Progenitor cell of endocrine pancreas (in vitro differentiated cells): ENCODE data around the gene ANKRD30A. TPM values are rescaled to one million over a fixed set of nuclear protein-coding genes. Genes with fewer than 3 reads are reported as not detected.

Source experiments
- DNase-seq: peaks from one replicate; pipeline ENCODE4 v3.0.0; 2021; ENCODE audit warnings: low spot score; ENCODE audit not compliant: unreplicated experiment
- H3K27ac Mint-ChIP-seq: 2 replicates; pipeline ENCODE4 v1.8.0; 2021; ENCODE audit warnings: mild to moderate bottlenecking, moderate library complexity, mixed read lengths
- H3K27me3 Mint-ChIP-seq: 2 replicates; pipeline ENCODE4 v1.8.0; 2021; ENCODE audit warnings: mixed read lengths
- H3K36me3 Mint-ChIP-seq: 2 replicates; pipeline ENCODE4 v1.8.0; 2022; ENCODE audit warnings: mixed read lengths; ENCODE audit not compliant: insufficient read depth
- H3K4me1 Mint-ChIP-seq: 2 replicates; pipeline ENCODE4 v1.8.0; 2021; ENCODE audit warnings: low read depth, mixed read lengths
- H3K4me3 Mint-ChIP-seq: 2 replicates; pipeline ENCODE4 v1.8.0; 2021; ENCODE audit warnings: low read depth, mild to moderate bottlenecking, moderate library complexity, mixed read lengths
- H3K9me3 Mint-ChIP-seq: 2 replicates; pipeline ENCODE4 v1.8.0; 2021; ENCODE audit warnings: low read depth, mixed read lengths
- CTCF ChIP-seq: fragments of 200-600 bp; sonication (generic); IDR thresholded peaks from one replicate; pipeline ENCODE4 v1.5.0; 2021; ENCODE audit warnings: antibody characterized with exemption, mild to moderate bottlenecking; ENCODE audit not compliant: unreplicated experiment
- total RNA-seq: library from RNA; stranded (reverse); gene quantifications from 2 replicates; pipeline ENCODE4 v1.2.1, GENCODE V29; 2021

The ANKRD30A gene
- total RNA-seq, 1 donor from 2014 or later, result not detected

GRCh38 chr10:37304036-37304435 lies 178.6 kb downstream of the ANKRD30A start:
- H3K36me3 Mint-ChIP-seq, result no peaks in the 10 kb centered on the region
- DNase-seq, result no peak
- no peaks in the 10 kb centered on the region for H3K4me1 Mint-ChIP-seq
- no peak overlapping the region for H3K27ac Mint-ChIP-seq
- no peaks in the 10 kb centered on the region for H3K27me3 Mint-ChIP-seq
- no peak overlapping the region for H3K4me3 Mint-ChIP-seq
- H3K9me3 Mint-ChIP-seq, result peaks cover 63% of the 10 kb centered on the region
- TF ChIP-seq CTCF, result no peak

- no peak for DNase-seq
- no peak for TF ChIP-seq CTCF
- no peak overlapping the region for H3K27ac Mint-ChIP-seq
- peaks cover 24% of the 10 kb centered on the region for H3K9me3 Mint-ChIP-seq
- no peaks in the 10 kb centered on the region for H3K36me3 Mint-ChIP-seq
- no peak overlapping the region for H3K4me3 Mint-ChIP-seq
- no peaks in the 10 kb centered on the region for H3K27me3 Mint-ChIP-seq
- no peaks in the 10 kb centered on the region for H3K4me1 Mint-ChIP-seq
Measured at GRCh38 chr10:37314350-37314749, 189.0 kb downstream of the ANKRD30A start.

GRCh38 chr10:37314862-37315261 lies 189.5 kb downstream of the ANKRD30A start:
- no peak for TF ChIP-seq CTCF
- Mint-ChIP-seq H3K36me3 (no peaks in the 10 kb centered on the region), H3K4me3 (no peak overlapping the region), H3K4me1 (no peaks in the 10 kb centered on the region), H3K27ac (no peak overlapping the region), H3K9me3 (peaks cover 29% of the 10 kb centered on the region), H3K27me3 (no peaks in the 10 kb centered on the region)
- no peak for DNase-seq

GRCh38 chr10:37344413-37344812 lies 219.0 kb downstream of the ANKRD30A start:
- Mint-ChIP-seq H3K27ac (no peak overlapping the region), H3K4me1 (no peaks in the 10 kb centered on the region), H3K27me3 (no peaks in the 10 kb centered on the region), H3K9me3 (peaks cover 52% of the 10 kb centered on the region), H3K4me3 (no peak overlapping the region), H3K36me3 (peaks cover 3% of the 10 kb centered on the region)
- no peak for TF ChIP-seq CTCF
- DNase-seq, result no peak

- TF ChIP-seq CTCF, result no peak
- no peak for DNase-seq
- H3K4me1 Mint-ChIP-seq, result no peaks in the 10 kb centered on the region
- no peak overlapping the region for H3K27ac Mint-ChIP-seq
- H3K27me3 Mint-ChIP-seq, result no peaks in the 10 kb centered on the region
- H3K4me3 Mint-ChIP-seq, result no peak overlapping the region
- H3K9me3 Mint-ChIP-seq, result peaks cover 60% of the 10 kb centered on the region
- peaks cover 2% of the 10 kb centered on the region for H3K36me3 Mint-ChIP-seq
Measured at GRCh38 chr10:37379991-37380390, 254.6 kb downstream of the ANKRD30A start.
